Raji (cell line): Measurements from ENCODE around the gene C1QL1.

Experiments used
- POLR2A ChIP-seq: IDR thresholded peaks from 2 replicates; pipeline ENCODE4 v1.6.1; 2011; ENCODE audit warnings: low read depth, low read length, control low read depth; ENCODE audit not compliant: insufficient read depth

Gene C1QL1

DNA sequence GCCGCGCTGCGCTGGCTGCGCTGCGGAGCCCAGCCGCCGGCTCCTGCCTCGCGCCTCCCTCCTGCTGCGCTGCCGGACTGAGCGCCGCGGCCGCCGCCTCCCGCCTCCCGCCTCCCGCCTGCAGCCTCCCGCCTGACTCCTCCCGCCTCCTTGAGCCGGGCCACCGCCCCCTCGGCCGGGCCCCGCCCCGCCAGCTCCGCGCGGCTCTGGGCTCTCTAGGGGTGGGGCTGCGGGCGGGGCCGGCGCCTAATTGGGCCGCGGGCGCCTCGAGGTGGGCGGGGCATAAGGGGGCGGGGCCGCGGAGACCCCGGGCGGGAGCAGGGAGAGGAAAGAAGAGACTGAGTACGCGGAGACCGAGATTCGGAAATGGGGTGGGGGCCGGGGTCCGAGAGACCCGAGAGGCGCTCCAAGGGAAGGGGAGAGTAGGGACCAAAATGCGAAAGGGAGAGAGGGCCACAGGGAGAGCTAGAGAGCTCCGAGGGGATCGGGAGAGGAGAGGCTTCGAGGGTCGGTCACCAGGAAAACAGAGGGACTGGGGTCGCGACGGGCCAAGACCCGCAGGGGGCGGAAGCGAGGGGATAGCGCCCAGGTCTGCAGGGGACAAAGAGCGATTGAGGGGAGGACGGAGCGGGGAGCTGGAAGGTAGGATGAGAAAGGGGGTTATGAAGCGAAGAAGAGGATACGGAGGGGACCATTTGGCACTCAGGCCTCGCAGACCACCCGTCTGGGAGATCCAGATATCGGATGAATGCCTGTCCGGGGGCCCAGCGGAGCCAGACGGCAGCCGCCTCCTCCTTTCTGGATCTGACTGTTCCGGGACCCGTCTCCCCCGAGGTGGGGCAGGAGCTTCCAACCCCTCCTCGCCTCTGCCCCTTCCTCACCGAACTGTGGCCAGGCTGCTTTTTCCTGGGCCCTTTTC is at the start of gene C1QL1:
TSS of gene C1QL1 (minus strand) at position 79 of the 919 bp plus-strand sequence. CDS start 255 bp downstream, outside the sequence.
- TF ChIP-seq POLR2A, result no peak

DNA sequence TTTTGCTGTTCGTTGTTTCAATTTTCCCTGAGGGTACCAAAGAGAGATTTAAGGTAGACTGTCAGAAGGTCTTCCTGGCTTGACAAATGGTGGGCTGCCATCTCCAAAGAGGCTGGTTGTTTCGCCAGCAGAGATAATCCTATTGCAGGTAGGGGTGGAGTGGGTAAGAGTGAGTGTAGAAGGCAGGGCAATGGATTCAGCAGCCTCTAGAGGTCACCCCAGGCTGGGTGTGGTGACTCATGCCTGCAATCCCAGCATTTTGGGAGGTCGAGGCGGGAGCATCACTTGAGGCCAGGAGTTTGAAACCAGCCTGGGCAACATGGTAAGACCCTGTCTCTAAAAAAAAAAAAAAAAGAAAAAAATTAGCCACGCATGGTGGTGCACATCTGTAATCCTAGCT is 48.7 kb upstream of the C1QL1 start:
- no peak for TF ChIP-seq POLR2A

GRCh38 chr17:45016237-45016636 is 48.1 kb upstream of the C1QL1 start:
- TF ChIP-seq POLR2A, result no peak

- no peak for TF ChIP-seq POLR2A
Measured at GRCh38 chr17:45013021-45013997, 45.2 kb upstream of the C1QL1 start.

GRCh38 chr17:45011767-45012166 is 43.7 kb upstream of the C1QL1 start:
- TF ChIP-seq POLR2A, result no peak

GRCh38 chr17:45009676-45010467 is 41.8 kb upstream of the C1QL1 start:
- no peak for TF ChIP-seq POLR2A

GRCh38 chr17:45008216-45008615 is 40.1 kb upstream of the C1QL1 start:
- no peak for TF ChIP-seq POLR2A

GRCh38 chr17:45006927-45007461 is 38.9 kb upstream of the C1QL1 start:
- TF ChIP-seq POLR2A, result no peak

DNA sequence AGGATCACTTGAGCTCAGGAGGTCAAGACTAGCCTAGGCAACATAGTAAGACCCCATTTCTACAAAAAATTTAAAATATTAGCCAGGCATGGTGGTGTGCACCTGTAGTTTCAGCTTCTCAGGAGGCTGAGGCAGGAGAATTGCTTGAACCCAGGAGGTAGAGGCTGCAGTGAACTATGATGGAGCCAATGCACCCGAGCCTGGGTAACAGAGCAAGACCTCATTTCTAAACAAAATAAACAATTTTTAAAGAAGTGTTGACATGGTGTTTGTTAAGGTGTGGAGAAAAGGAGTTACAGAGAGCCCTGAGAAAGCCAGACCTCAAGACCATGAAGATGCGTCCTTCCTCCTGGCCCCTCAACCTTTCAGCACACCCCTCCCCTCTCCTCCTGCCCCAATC is 37.6 kb upstream of the C1QL1 start:
- no peak for TF ChIP-seq POLR2A

DNA sequence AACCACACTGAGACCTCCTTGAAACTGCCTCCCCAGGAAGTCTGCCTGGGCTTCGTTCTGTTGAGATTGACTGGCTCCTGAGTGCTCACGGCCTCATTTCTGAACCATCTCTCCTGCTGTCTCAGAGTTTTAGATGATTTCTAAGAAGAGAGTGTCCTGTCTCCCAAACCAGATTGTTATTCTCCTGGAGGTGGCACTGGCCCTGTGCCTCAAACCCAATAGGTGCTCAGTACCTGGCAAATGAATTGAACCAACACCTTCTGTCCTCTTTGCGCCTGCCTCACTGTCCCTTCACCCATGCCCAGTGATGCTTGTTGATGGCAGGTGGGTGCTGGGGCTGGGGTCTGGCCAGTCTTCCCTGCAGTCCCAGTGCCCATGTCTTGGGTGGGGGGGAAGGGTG is 36.3 kb upstream of the C1QL1 start:
- TF ChIP-seq POLR2A, result no peak

GRCh38 chr17:45003877-45004276 is 35.8 kb upstream of the C1QL1 start:
- TF ChIP-seq POLR2A, result no peak

DNA sequence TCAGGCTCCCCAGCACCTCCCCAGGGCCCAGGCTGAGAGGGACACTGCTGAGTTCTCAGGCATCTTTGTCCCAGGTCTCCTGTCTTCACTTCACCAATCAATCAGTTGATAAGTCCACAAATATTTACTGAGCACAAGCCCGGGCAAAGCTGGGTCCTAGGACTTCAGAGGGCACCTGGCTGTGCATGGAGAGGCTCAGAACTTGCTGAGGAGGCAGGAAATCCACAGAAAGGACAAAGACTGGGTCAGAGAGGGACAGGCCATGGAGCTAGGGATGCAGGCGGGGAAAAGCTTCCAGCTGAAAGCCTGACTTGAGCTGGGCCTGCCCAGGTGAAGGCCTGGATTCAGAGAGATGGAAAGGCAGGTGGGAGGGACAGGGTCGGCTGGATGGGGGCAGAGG is 33.2 kb upstream of the C1QL1 start:
- TF ChIP-seq POLR2A, result no peak

- no peak for TF ChIP-seq POLR2A
Measured at GRCh38 chr17:44999433-44999832, 31.3 kb upstream of the C1QL1 start.

DNA sequence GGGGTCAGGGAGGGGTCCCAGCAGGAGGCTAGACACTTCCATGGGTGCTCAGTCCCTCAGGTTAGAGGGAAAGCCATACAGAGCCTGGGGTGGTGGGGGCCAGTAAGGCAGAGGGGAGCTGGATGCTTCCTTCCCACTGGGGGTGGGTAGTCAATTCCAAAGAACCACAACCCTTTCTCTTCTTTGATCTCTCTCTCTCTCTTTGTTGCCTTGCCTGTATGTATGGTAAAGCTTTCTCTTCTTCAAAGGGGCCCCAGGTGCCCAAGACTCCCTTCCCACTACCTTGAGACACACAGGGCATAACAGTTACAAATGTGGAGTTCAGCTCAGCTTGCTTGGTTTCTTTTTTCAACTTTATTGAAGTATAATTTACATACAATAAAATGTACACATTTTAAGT is 30.5 kb upstream of the C1QL1 start:
- no peak for TF ChIP-seq POLR2A

GRCh38 chr17:44997733-44998520 is 29.8 kb upstream of the C1QL1 start:
- TF ChIP-seq POLR2A, result no peak
